Measurements from ENCODE around the gene CSH1.
"Not testable (repeated sequence)": the region's sequence is repeated elsewhere in the genome, so short reads cannot be mapped to it uniquely, and the experiment has no call there.

CSH1 gene

GRCh38 chr17:63927464-63928171, 31.2 kb upstream of the CSH1 start:
- Histone ChIP-seq H3K27me3 (peaks cover 0 to 7% of the 10 kb centered on the region in 2 donors), H3K27ac (no peak overlapping the region), H3K4me1 (peaks cover 0 to 6% (median 0%) of the 10 kb centered on the region in 4 donors), H3K4me3 (no peak overlapping the region), H3K36me3 (no peaks in the 10 kb centered on the region), H3K9me3 (no peaks in the 10 kb centered on the region)
- no peak for TF ChIP-seq CTCF (IDR thresholded peaks at IDR 0.05)
- intact Hi-C loops (cut with DNase I; ENCODE audit: low total_unique reads), result loop anchor here (10.0 kb wide), 1 partner anchor 97 kb away; the partner anchor contains the start of gene ICAM2
- DNase-seq, result no peak

GRCh38 chr17:63926164-63926563, 29.8 kb upstream of the CSH1 start:
- Histone ChIP-seq H3K9me3 (no peaks in the 10 kb centered on the region), H3K27ac (no peak overlapping the region), H3K4me3 (no peak overlapping the region), H3K36me3 (no peaks in the 10 kb centered on the region), H3K27me3 (no peaks in the 10 kb centered on the region), H3K4me1 (peaks cover 0 to 6% (median 0%) of the 10 kb centered on the region in 4 donors)
- intact Hi-C loops (cut with DNase I; ENCODE audit: low total_unique reads), result loop anchor here (10.0 kb wide), 1 partner anchor 99 kb away; the partner anchor contains the start of gene ICAM2
- no peak for TF ChIP-seq CTCF (IDR thresholded peaks at IDR 0.05)
- no peak for DNase-seq

GRCh38 chr17:63925615-63926014, 29.2 kb upstream of the CSH1 start:
- H3K4me1 ChIP-seq, result peaks cover 0 to 6% (median 0%) of the 10 kb centered on the region in 4 donors
- intact Hi-C loops (cut with DNase I; ENCODE audit: low total_unique reads), result loop anchor here (10.0 kb wide), 1 partner anchor 99 kb away; the partner anchor contains the start of gene ICAM2

GRCh38 chr17:63922402-63922801, 26.0 kb upstream of the CSH1 start:
- H3K9me3 ChIP-seq, H3K36me3 ChIP-seq, H3K4me1 ChIP-seq, H3K27ac ChIP-seq, H3K4me3 ChIP-seq, DNase-seq: not testable (repeated sequence)
- intact Hi-C loops (cut with DNase I; ENCODE audit: low total_unique reads), result loop anchor here (10.0 kb wide), 1 partner anchor 102 kb away; the partner anchor contains the start of gene ICAM2
- H3K27me3 ChIP-seq, result peaks cover 0 to 17% of the 10 kb centered on the region in 2 donors

More at GRCh38 chr17:63925615-63926014, 29.2 kb upstream of the CSH1 start:
- no peak for DNase-seq
- no peak overlapping the region for H3K27ac ChIP-seq
- no peaks in the 10 kb centered on the region for H3K36me3 ChIP-seq
- H3K27me3 ChIP-seq, result no peaks in the 10 kb centered on the region
- no peak for TF ChIP-seq CTCF (IDR thresholded peaks at IDR 0.05)
- H3K9me3 ChIP-seq, result no peaks in the 10 kb centered on the region
- no peak overlapping the region for H3K4me3 ChIP-seq

GRCh38 chr17:63920779-63921178, 24.4 kb upstream of the CSH1 start:
- not testable (repeated sequence) for H3K9me3 ChIP-seq, DNase-seq, H3K27ac ChIP-seq, H3K4me1 ChIP-seq, H3K36me3 ChIP-seq, H3K4me3 ChIP-seq
- peaks cover 0 to 17% of the 10 kb centered on the region in 2 donors for H3K27me3 ChIP-seq
- intact Hi-C loops (cut with DNase I; ENCODE audit: low total_unique reads), result loop anchor here (10.0 kb wide), 1 partner anchor 104 kb away; the partner anchor contains the start of gene ICAM2

GRCh38 chr17:63920050-63920449, 23.7 kb upstream of the CSH1 start:
- DNase-seq, H3K27ac ChIP-seq, H3K4me1 ChIP-seq, H3K36me3 ChIP-seq, H3K9me3 ChIP-seq, H3K4me3 ChIP-seq: not testable (repeated sequence)
- intact Hi-C loops (cut with DNase I; ENCODE audit: low total_unique reads), result loop anchor here (10.0 kb wide), 1 partner anchor 105 kb away; the partner anchor contains the start of gene ICAM2
- H3K27me3 ChIP-seq, result peaks cover 0 to 17% of the 10 kb centered on the region in 2 donors

GRCh38 chr17:63919311-63919723, 22.9 kb upstream of the CSH1 start:
- intact Hi-C loops (cut with DNase I; ENCODE audit: low total_unique reads), result no loop called here
- Histone ChIP-seq H3K9me3 (no peaks in the 10 kb centered on the region), H3K4me1 (no peaks in the 10 kb centered on the region), H3K27ac (no peak overlapping the region), H3K4me3 (no peak overlapping the region), H3K27me3 (peaks cover 0 to 17% of the 10 kb centered on the region in 2 donors), H3K36me3 (no peaks in the 10 kb centered on the region)
- peak in 1 of 2 donors; percentile 54 for DNase-seq
- peak; percentile 77 to 83 for TF ChIP-seq CTCF (IDR thresholded peaks at IDR 0.05)

- intact Hi-C loops (cut with DNase I; ENCODE audit: low total_unique reads); H3K9me3 ChIP-seq; H3K27ac ChIP-seq; H3K36me3 ChIP-seq; DNase-seq; H3K4me1 ChIP-seq; H3K4me3 ChIP-seq: not testable (repeated sequence)
- peaks cover 0 to 17% of the 10 kb centered on the region in 2 donors for H3K27me3 ChIP-seq
Observed at GRCh38 chr17:63918789-63919305, 22.5 kb upstream of the CSH1 start, which contains the start of gene GH1. TSS of gene GH1 (minus strand) at chr17:63918839. CDS start at chr17:63918776, 63 bp downstream.
